Endothelial cell (in vitro differentiated cells): Measurements from ENCODE around the gene TTLL8. TPM values are rescaled to one million over a fixed set of nuclear protein-coding genes. Genes with fewer than 3 reads are reported as not detected.

Experiments used
- DNase-seq: peaks from one replicate; pipeline ENCODE4 v3.0.0; 2021; ENCODE audit warnings: low spot score
- H3K27ac Mint-ChIP-seq: one replicate; pipeline ENCODE4 v1.8.0; 2021; ENCODE audit warnings: mixed read lengths, inconsistent platforms; ENCODE audit not compliant: unreplicated experiment
- H3K27me3 Mint-ChIP-seq: one replicate; pipeline ENCODE4 v1.8.0; 2021; ENCODE audit warnings: mild to moderate bottlenecking, moderate library complexity, mixed read lengths, inconsistent platforms; ENCODE audit not compliant: unreplicated experiment
- H3K36me3 Mint-ChIP-seq: one replicate; pipeline ENCODE4 v1.8.0; 2021; ENCODE audit warnings: mild to moderate bottlenecking, low read depth, mixed read lengths, inconsistent platforms; ENCODE audit not compliant: unreplicated experiment
- H3K4me1 Mint-ChIP-seq: one replicate; pipeline ENCODE4 v1.8.0; 2021; ENCODE audit warnings: mild to moderate bottlenecking, mixed read lengths, inconsistent platforms; ENCODE audit not compliant: unreplicated experiment
- H3K4me3 Mint-ChIP-seq: one replicate; pipeline ENCODE4 v1.8.0; 2021; ENCODE audit warnings: mild to moderate bottlenecking, mixed read lengths, inconsistent platforms; ENCODE audit not compliant: unreplicated experiment
- H3K9me3 Mint-ChIP-seq: one replicate; pipeline ENCODE4 v1.8.0; 2021; ENCODE audit warnings: mixed read lengths, inconsistent platforms; ENCODE audit not compliant: unreplicated experiment
- CTCF ChIP-seq: fragments of 200-600 bp; sonication (generic); IDR thresholded peaks from one replicate; pipeline ENCODE4 v1.5.0; 2021; ENCODE audit warnings: antibody characterized with exemption; ENCODE audit not compliant: unreplicated experiment
- total RNA-seq: library from RNA; stranded (reverse); fragmentation: NEBNext Ultra II Directional; extraction: Animal tissue kit (Norgen Biotek cat#: 25700); gene quantifications from one replicate; pipeline ENCODE4 v1.2.1, GENCODE V29; 2021; ENCODE audit not compliant: unreplicated experiment

The TTLL8 gene
- total RNA-seq, 1 donor from 2014 or later: not detected

- H3K4me3 Mint-ChIP-seq: no peak overlapping the region
- H3K27ac Mint-ChIP-seq: no peak overlapping the region
- DNase-seq: no peak
- peaks cover 6% of the 10 kb centered on the region for H3K9me3 Mint-ChIP-seq
- no peaks in the 10 kb centered on the region for H3K36me3 Mint-ChIP-seq
- peaks cover 5% of the 10 kb centered on the region for H3K4me1 Mint-ChIP-seq
- peaks cover 5% of the 10 kb centered on the region for H3K27me3 Mint-ChIP-seq
- no peak for TF ChIP-seq CTCF
Measured at GRCh38 chr22:50084080-50084477, 26.0 kb upstream of the TTLL8 start.

DNA sequence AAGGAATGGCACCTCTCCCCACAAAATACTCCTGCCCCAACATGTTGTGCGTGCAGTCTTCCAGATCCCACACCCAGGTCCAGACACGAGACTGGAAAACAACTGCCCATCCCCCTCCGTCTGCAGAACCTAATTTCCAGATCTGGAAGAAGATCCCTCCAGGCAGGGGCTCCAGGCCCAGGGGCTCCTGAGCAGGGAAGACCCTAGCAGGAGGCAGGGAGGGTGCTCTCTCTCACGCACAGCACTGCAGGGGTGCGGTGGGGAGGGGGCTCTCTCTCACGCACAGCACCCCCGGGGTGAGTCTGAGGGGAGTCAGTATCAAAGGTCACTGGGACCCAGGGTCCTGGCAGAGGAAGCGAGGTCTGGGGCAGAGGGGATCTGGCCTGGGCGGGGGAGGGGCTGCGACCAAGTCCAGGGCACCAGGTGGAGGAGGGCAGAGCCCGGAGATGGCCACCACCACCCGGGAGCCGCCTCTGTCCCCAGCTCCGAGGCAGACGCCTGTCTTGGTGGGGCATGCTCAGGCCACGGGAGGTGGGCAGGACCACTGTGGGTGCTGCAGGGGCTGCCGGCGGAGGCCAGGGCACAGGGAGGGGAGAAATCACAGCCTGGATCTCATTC, 25.5 kb upstream of the TTLL8 start:
- no peak for TF ChIP-seq CTCF
- Mint-ChIP-seq H3K4me1 (peaks cover 5% of the 10 kb centered on the region), H3K36me3 (no peaks in the 10 kb centered on the region), H3K4me3 (no peak overlapping the region), H3K27me3 (peaks cover 5% of the 10 kb centered on the region), H3K9me3 (peaks cover 6% of the 10 kb centered on the region), H3K27ac (no peak overlapping the region)
- DNase-seq: no peak

GRCh38 chr22:50082961-50083461, 24.9 kb upstream of the TTLL8 start:
- no peak overlapping the region for H3K4me3 Mint-ChIP-seq
- peaks cover 6% of the 10 kb centered on the region for H3K9me3 Mint-ChIP-seq
- no peak for TF ChIP-seq CTCF
- no peak overlapping the region for H3K27ac Mint-ChIP-seq
- DNase-seq: no peak
- peaks cover 5% of the 10 kb centered on the region for H3K4me1 Mint-ChIP-seq
- no peaks in the 10 kb centered on the region for H3K36me3 Mint-ChIP-seq
- peaks cover 5% of the 10 kb centered on the region for H3K27me3 Mint-ChIP-seq

- H3K9me3 Mint-ChIP-seq: peaks cover 2% of the 10 kb centered on the region
- H3K27me3 Mint-ChIP-seq: peaks cover 5% of the 10 kb centered on the region
- no peak overlapping the region for H3K27ac Mint-ChIP-seq
- TF ChIP-seq CTCF: no peak
- H3K4me1 Mint-ChIP-seq: peaks cover 5% of the 10 kb centered on the region
- H3K4me3 Mint-ChIP-seq: no peak overlapping the region
- H3K36me3 Mint-ChIP-seq: no peaks in the 10 kb centered on the region
- no peak for DNase-seq
Measured at GRCh38 chr22:50082197-50082715, 24.2 kb upstream of the TTLL8 start.

DNA sequence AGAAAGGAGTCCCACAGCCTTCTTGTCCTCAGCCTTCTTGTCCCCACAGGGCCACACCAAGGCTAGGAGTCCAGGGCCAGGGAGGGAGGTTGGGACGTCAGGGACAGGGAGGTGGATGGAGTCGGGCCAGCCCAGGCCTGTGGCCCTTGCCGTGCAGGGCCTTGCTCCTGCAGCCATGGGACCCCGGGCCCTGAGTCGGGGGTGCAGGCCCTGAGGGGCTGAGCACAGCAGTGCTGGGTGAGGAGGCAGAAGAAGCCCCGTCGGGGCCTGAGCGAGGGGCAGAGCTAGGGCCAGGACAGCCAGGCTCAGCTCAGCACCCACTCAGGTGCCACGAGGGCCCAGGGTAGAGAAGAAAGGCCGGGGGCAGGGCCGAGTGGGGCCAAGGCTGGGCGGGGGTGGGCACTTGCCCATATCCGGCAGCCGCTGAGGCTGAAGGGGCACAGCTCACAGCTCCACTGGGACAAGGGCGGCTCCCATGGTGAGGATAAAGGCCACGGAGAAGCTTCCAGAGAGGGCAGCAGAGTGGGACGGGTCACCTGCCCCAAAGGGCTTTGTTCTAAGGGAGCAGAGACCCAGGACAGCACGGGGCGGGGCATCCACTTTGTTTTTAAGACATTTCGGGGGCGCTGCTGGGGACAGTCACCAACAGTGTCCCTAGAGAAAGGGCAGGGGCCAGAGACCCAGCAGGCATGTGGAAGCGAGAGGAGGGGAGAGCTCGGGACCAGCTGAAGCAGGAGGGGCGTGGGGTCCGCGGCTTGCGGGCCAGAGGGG, 23.5 kb upstream of the TTLL8 start:
- Mint-ChIP-seq H3K36me3 (no peaks in the 10 kb centered on the region), H3K4me1 (peaks cover 5% of the 10 kb centered on the region), H3K9me3 (no peaks in the 10 kb centered on the region), H3K27me3 (peaks cover 2% of the 10 kb centered on the region), H3K27ac (no peak overlapping the region), H3K4me3 (no peak overlapping the region)
- DNase-seq: no peak
- no peak for TF ChIP-seq CTCF
